COLO668 (cell line): ENCODE results near the gene TMEM260.
"Not testable (repeated sequence)": the region's sequence is repeated elsewhere in the genome, so short reads cannot be mapped to it uniquely, and the experiment has no call there.

ENCODE experiments used
- DNase-seq: peaks from one replicate; lab custom pipeline; 2025; ENCODE audit not compliant: unreplicated experiment; lab: John Stamatoyannopoulos, UW

Gene TMEM260

GRCh38 chr14:56666716-56667115 lies 87.1 kb downstream of the TMEM260 start:
- DNase-seq = no peak

- not testable (repeated sequence) for DNase-seq
Observed at GRCh38 chr14:56667290-56667689, 87.7 kb downstream of the TMEM260 start.

GRCh38 chr14:56676042-56676441 lies 96.4 kb downstream of the TMEM260 start:
- no peak for DNase-seq

GRCh38 chr14:56678838-56679237 lies 99.2 kb downstream of the TMEM260 start:
- no peak for DNase-seq

GRCh38 chr14:56686416-56686815 lies 106.8 kb downstream of the TMEM260 start:
- DNase-seq = peak; percentile 64

GRCh38 chr14:56687123-56687522 lies 107.5 kb downstream of the TMEM260 start:
- DNase-seq = no peak

GRCh38 chr14:56694609-56695008 lies 115.0 kb downstream of the TMEM260 start:
- DNase-seq = peak; percentile 79

- not testable (repeated sequence) for DNase-seq
Observed at GRCh38 chr14:56695216-56695615, 115.6 kb downstream of the TMEM260 start.
